Measurements from ENCODE around the gene MRGPRG.
"Not testable (repeated sequence)": the region's sequence is repeated elsewhere in the genome, so short reads cannot be mapped to it uniquely, and the experiment has no call there.

MRGPRG gene

GRCh38 chr11:3173795-3174194 lies 44.8 kb downstream of the MRGPRG start:
- DNase-seq = no peak

GRCh38 chr11:3171931-3172560 lies 46.6 kb downstream of the MRGPRG start:
- no peak for DNase-seq

- no peak for DNase-seq
Measured at GRCh38 chr11:3170756-3171650, 47.6 kb downstream of the MRGPRG start.

GRCh38 chr11:3170044-3170755 lies 48.4 kb downstream of the MRGPRG start:
- DNase-seq = no peak

GRCh38 chr11:3169255-3170043 lies 49.2 kb downstream of the MRGPRG start:
- peak; percentile 33 for DNase-seq

GRCh38 chr11:3168742-3169254 lies 49.8 kb downstream of the MRGPRG start:
- DNase-seq = not testable (repeated sequence)

Measured in CD4-positive, alpha-beta T cell treated with Interleukin-17A for 4 hours (primary cell).